Endothelial cell of umbilical vein (primary cell): ENCODE results near the gene GRAMD4. TPM values are rescaled to one million over a fixed set of nuclear protein-coding genes. Genes with fewer than 3 reads are reported as not detected.

ENCODE experiments used
- BruUV-seq: library from RNA; stranded (reverse); fragments of 400-500 nt; replicated peaks from 2 replicates; lab custom pipeline; 2021; lab: Mats Ljungman, UMichigan
- CTCF ChIA-PET: fragments of 300-600, 350-600 bp; sonication (Branson Sonifier 250); formaldehyde crosslinking; loops from one replicate; lab custom pipeline; 2021; ENCODE audit warnings: antibody characterized with exemption, inconsistent platforms; lab: Charles Lee
- POLR2A ChIA-PET: fragments of 300-600, 350-600 bp; sonication (Branson Sonifier 250); formaldehyde crosslinking; loops from one replicate; lab custom pipeline; 2021; ENCODE audit warnings: antibody characterized with exemption, inconsistent platforms; lab: Charles Lee
- DNase-seq: peaks from one replicate; pipeline ENCODE4 v3.0.0-alpha.2; 2011; ENCODE audit warnings: low read depth, low spot score
- FAIRE-seq: peaks from 2 replicates; lab custom pipeline; 2011; peaks lifted over from hg19 to GRCh38; lab: Jason Lieb, UNC
- H2AFZ ChIP-seq: 2 replicates; pipeline ENCODE4 v1.6.0; 2012; ENCODE audit warnings: low read depth, low read length, control low read depth, inconsistent platforms
- H3K27ac ChIP-seq: 2 replicates; pipeline ENCODE4 v1.5.1; 2011; ENCODE audit warnings: low read depth, mild to moderate bottlenecking, control low read depth, low read length, moderate library complexity; ENCODE audit not compliant: insufficient read depth
- H3K27me3 ChIP-seq, 2 experiments: 2 replicates each; pipeline versions ENCODE4 v1.6.0 to v1.6.1; 2011; ENCODE audit warnings: low read length in 2 of 2, mixed read lengths in 1 of 2; ENCODE audit not compliant: control insufficient read depth in 2 of 2, insufficient read depth in 2 of 2
- H3K36me3 ChIP-seq, 2 experiments: 2 replicates in 1 of 2; 3 replicates in 1 of 2; pipeline ENCODE4 v1.5.1; 2011; ENCODE audit warnings: low read length in 2 of 2, mild to moderate bottlenecking in 1 of 2, moderate library complexity in 1 of 2; ENCODE audit not compliant: control insufficient read depth in 2 of 2, insufficient read depth in 2 of 2; ENCODE audit errors: extremely low read depth in 1 of 2
- H3K4me1 ChIP-seq: 3 replicates; pipeline ENCODE4 v1.5.1; 2011; ENCODE audit warnings: mild to moderate bottlenecking, low read length; ENCODE audit not compliant: control insufficient read depth, insufficient read depth; ENCODE audit errors: extremely low read depth
- H3K4me2 ChIP-seq: 2 replicates; pipeline ENCODE4 v1.6.1; 2011; ENCODE audit warnings: low read length, control low read depth, mixed read lengths; ENCODE audit not compliant: insufficient read depth
- H3K4me3 ChIP-seq, 3 experiments: fragments of 200-600 bp in 1 of 3; sonication (generic), shearing (Covaris generic) in 1 of 3; replicated peaks in 1 of 3; 2 replicates each; pipeline ENCODE4 v1.5.1; 2011 to 2016; ENCODE audit warnings: control low read depth in 3 of 3, low read length in 3 of 3, mild to moderate bottlenecking in 2 of 3, inconsistent platforms in 1 of 3, low read depth in 1 of 3, moderate library complexity in 1 of 3; ENCODE audit not compliant: insufficient read depth in 1 of 3
- H3K79me2 ChIP-seq: 2 replicates; pipeline ENCODE4 v1.6.0; 2012; ENCODE audit warnings: low read length, inconsistent platforms; ENCODE audit not compliant: control insufficient read depth, insufficient read depth
- H3K9ac ChIP-seq: replicated peaks from 2 replicates; pipeline ENCODE3; 2011; ENCODE audit warnings: low read length, control low read depth; ENCODE audit not compliant: insufficient read depth; ENCODE audit errors: extremely low read depth
- H3K9me1 ChIP-seq: replicated peaks from 3 replicates; pipeline ENCODE4 v1.6.0; 2011; ENCODE audit warnings: mild to moderate bottlenecking, low read length; ENCODE audit not compliant: control insufficient read depth, insufficient read depth; ENCODE audit errors: extremely low read depth
- H3K9me3 ChIP-seq: replicated peaks from 2 replicates; pipeline ENCODE4 v1.5.1; 2012; ENCODE audit warnings: low read length, inconsistent platforms; ENCODE audit not compliant: control insufficient read depth, insufficient read depth
- H4K20me1 ChIP-seq: replicated peaks from 2 replicates; pipeline ENCODE3; 2011; ENCODE audit warnings: mild to moderate bottlenecking, low read length; ENCODE audit not compliant: control insufficient read depth, insufficient read depth; ENCODE audit errors: extremely low read depth
- CTCF ChIP-seq, 2 donors: IDR thresholded peaks; 1 replicate in 1 of 2; 2 replicates in 1 of 2; pipeline ENCODE4 v1.5.1; 2011; ENCODE audit warnings: low read length in 2 of 2, mild to moderate bottlenecking in 2 of 2, moderate library complexity in 2 of 2, control low read depth in 1 of 2, inconsistent platforms in 1 of 2, low read depth in 1 of 2; ENCODE audit not compliant: insufficient read depth in 1 of 2; ENCODE audit errors: extremely low read depth in 1 of 2
- EZH2 ChIP-seq: IDR thresholded peaks from 2 replicates; pipeline ENCODE4 v1.6.1; 2012; ENCODE audit warnings: borderline replicate concordance, low read depth, mild to moderate bottlenecking, moderate library complexity, low read length, inconsistent platforms; ENCODE audit not compliant: severe bottlenecking
- FOS ChIP-seq: IDR thresholded peaks from 2 replicates; pipeline ENCODE4 v1.6.1; 2011; ENCODE audit warnings: mild to moderate bottlenecking, low read length, moderate library complexity, borderline replicate concordance; ENCODE audit not compliant: insufficient read depth
- GATA2 ChIP-seq: IDR thresholded peaks from 2 replicates; pipeline ENCODE4 v1.7.0; 2011; ENCODE audit warnings: low read depth, mild to moderate bottlenecking, moderate library complexity, mixed read lengths, low read length; ENCODE audit not compliant: insufficient read length, insufficient read depth
- JUN ChIP-seq: IDR thresholded peaks from 2 replicates; pipeline ENCODE4 v1.6.1; 2011; ENCODE audit warnings: borderline replicate concordance, low read depth; ENCODE audit not compliant: insufficient read length, insufficient read depth
- MAX ChIP-seq: IDR thresholded peaks from 2 replicates; pipeline ENCODE4 v1.6.1; 2011; ENCODE audit not compliant: insufficient read depth, insufficient read length
- MYC ChIP-seq: IDR thresholded peaks from one replicate; pipeline ENCODE4 v1.6.1; 2011; ENCODE audit warnings: mild to moderate bottlenecking, low read depth, low read length
- POLR2A ChIP-seq: IDR thresholded peaks from 2 replicates; pipeline ENCODE4 v1.6.1; 2012; ENCODE audit warnings: low read depth, mild to moderate bottlenecking, control low read depth, low read length
- POLR2AphosphoS5 ChIP-seq: IDR thresholded peaks from 2 replicates; pipeline ENCODE4 v1.6.1; 2012; ENCODE audit warnings: low read depth, mild to moderate bottlenecking, control low read depth, low read length, moderate library complexity; ENCODE audit not compliant: insufficient read depth
- dilution Hi-C: fragments of 300-500 bp; cut with MboI; formaldehyde crosslinking; loops from one replicate; pipeline ENCODE4 v1.15.0; 2019; ENCODE audit warnings: low sequenced_read_pairs; ENCODE audit not compliant: extremely low pct_ligation_motif_present
- intact Hi-C: fragments of 100-400 bp; cut with micrococcal nuclease; formaldehyde crosslinking; loops from one replicate; pipeline ENCODE4 v1.10.0; 2022
- polyA plus RNA-seq, 4 experiments: library from polyadenylated mRNA; depleted of rRNA in 3 of 4; stranded (reverse) in 3 of 4; unstranded in 1 of 4; fragments of >200 nt; gene quantifications; 2 replicates each; pipeline versions ENCODE4 v1.2.1 to v1.2.3, GENCODE V29; 2011 to 2012; ENCODE audit warnings: missing spikeins in 1 of 4
- total RNA-seq: library from RNA; stranded (reverse); gene quantifications from 2 replicates; pipeline ENCODE4 v1.2.3, GENCODE V29; 2021

GRAMD4 gene
- total and polyA plus RNA-seq, 2 donors (not counting 3 experiments of a cell fraction or from before 2014, with no cell fraction given), result 5.9 to 14.8 TPM

GRCh38 chr22:46589141-46589748 is 30.9 kb upstream of the GRAMD4 start:
- H3K4me1 ChIP-seq, result no peaks in the 10 kb centered on the region
- dilution Hi-C loops, result no loop called here
- no peak overlapping the region for H3K9ac ChIP-seq
- intact Hi-C loops, result no loop called here
- ChIA-PET CTCF (interaction anchor here (0.7 kb wide), 1 partner anchor 467 kb away, joined by 5 read pairs; no protein-coding TSS in a partner anchor), POLR2A (no interaction called here)
- H3K27ac ChIP-seq, result no peak overlapping the region
- no peak for FAIRE-seq
- DNase-seq, result no peak
- H3K79me2 ChIP-seq, result no peaks in the 10 kb centered on the region
- TF ChIP-seq MAX (no peak), MYC (no peak), GATA2 (no peak), CTCF (IDR thresholded peaks at IDR 0.05; ENCODE audit: extremely low read depth in 1 of 2, insufficient read depth in 1 of 2, low read depth in 1 of 2, low read length in 2 of 2) (no peak), POLR2A (no peak), JUN (no peak), EZH2 (no peak), POLR2AphosphoS5 (no peak), FOS (no peak)
- no peak overlapping the region for H3K4me3 ChIP-seq
- peaks cover 0 to 1% of the 10 kb centered on the region in 2 experiments for H3K27me3 ChIP-seq
- H4K20me1 ChIP-seq, result no peaks in the 10 kb centered on the region
- no TSS peak for BruUV-seq
- H3K9me1 ChIP-seq, result no peaks in the 10 kb centered on the region
- H3K9me3 ChIP-seq, result no peaks in the 10 kb centered on the region
- H2AFZ ChIP-seq, result no peak overlapping the region
- no peaks in the 10 kb centered on the region for H3K36me3 ChIP-seq
- H3K4me2 ChIP-seq, result no peak overlapping the region
